SK-N-SH treated with all-trans-retinoic acid at 6 μM for 48 hours (cell line): ENCODE measurements around the gene FRMD4A.

Experiments
- ATAC-seq: fragments of 200-7000 bp; cut with Tn5 transposase; 3 replicates; pipeline ENCODE4 v1.9.1; 2020; ENCODE audit warnings: mild to moderate bottlenecking, moderate library complexity
- ARNTL ChIP-seq: fragments of 450-650 bp; formaldehyde crosslinking; IDR thresholded peaks from 2 replicates; pipeline ENCODE4 v1.5.0; 2020; ENCODE audit warnings: low read depth, mild to moderate bottlenecking, moderate library complexity, borderline replicate concordance
- BACH2 ChIP-seq: fragments of 250-450 bp; sonication (Bioruptor Pico); IDR thresholded peaks from 2 replicates; pipeline ENCODE4 v1.9.0; 2021; ENCODE audit warnings: mild to moderate bottlenecking, borderline replicate concordance
- CSDC2 ChIP-seq: fragments of 250-450 bp; sonication (Bioruptor Pico); IDR thresholded peaks from 2 replicates; pipeline ENCODE4 v1.5.0; 2020; ENCODE audit warnings: mild to moderate bottlenecking, moderate library complexity
- ESRRG ChIP-seq: fragments of 250-450 bp; sonication (Bioruptor Pico); IDR thresholded peaks from 2 replicates; pipeline ENCODE4 v1.6.1; 2021; ENCODE audit warnings: mild to moderate bottlenecking
- GLIS3 ChIP-seq: fragments of 250-450 bp; sonication (Bioruptor Pico); IDR thresholded peaks from 2 replicates; pipeline ENCODE4 v1.5.0; 2020; ENCODE audit warnings: mild to moderate bottlenecking, moderate library complexity
- OSR1 ChIP-seq: fragments of 250-450 bp; sonication (Bioruptor Pico); IDR thresholded peaks from 2 replicates; pipeline ENCODE4 v1.8.0; 2022; ENCODE audit warnings: moderate library complexity, mild to moderate bottlenecking, inconsistent platforms
- PPARA ChIP-seq: fragments of 250-450 bp; sonication (Bioruptor Pico); IDR thresholded peaks from 2 replicates; pipeline ENCODE4 v1.5.0; 2020; ENCODE audit warnings: mild to moderate bottlenecking, borderline replicate concordance
- RARB ChIP-seq: fragments of 250-450 bp; sonication (Bioruptor Pico); IDR thresholded peaks from 2 replicates; pipeline ENCODE4 v1.8.0; 2021; ENCODE audit warnings: mild to moderate bottlenecking, moderate library complexity
- SNAI2 ChIP-seq: fragments of 250-450 bp; sonication (Bioruptor Pico); IDR thresholded peaks from 2 replicates; pipeline ENCODE4 v1.5.0; 2020; ENCODE audit warnings: mild to moderate bottlenecking, moderate library complexity
- TCF4 ChIP-seq: fragments of 250-450 bp; sonication (Bioruptor Pico); IDR thresholded peaks from 2 replicates; pipeline ENCODE4 v1.8.0; 2021; ENCODE audit warnings: mild to moderate bottlenecking, moderate library complexity, borderline replicate concordance
- TOX ChIP-seq: fragments of 250-450 bp; sonication (Bioruptor Pico); IDR thresholded peaks from 2 replicates; pipeline ENCODE4 v1.8.0; 2021; ENCODE audit warnings: mild to moderate bottlenecking, moderate library complexity, borderline replicate concordance
- ZC3H10 ChIP-seq: fragments of 250-450 bp; sonication (Bioruptor Pico); IDR thresholded peaks from 2 replicates; pipeline ENCODE4 v1.5.1; 2021; ENCODE audit warnings: mild to moderate bottlenecking, moderate library complexity
- ZNF565 ChIP-seq: fragments of 450-650 bp; formaldehyde crosslinking; conservative IDR thresholded peaks from 2 replicates; pipeline ENCODE4 v1.5.0; 2020; ENCODE audit warnings: low read depth, mild to moderate bottlenecking, moderate library complexity
- ZNF70 ChIP-seq: fragments of 450-650 bp; formaldehyde crosslinking; IDR thresholded peaks from 2 replicates; pipeline ENCODE4 v1.5.0; 2020; ENCODE audit warnings: mild to moderate bottlenecking, moderate library complexity
- ZNF8 ChIP-seq: fragments of 450-650 bp; formaldehyde crosslinking; IDR thresholded peaks from 2 replicates; pipeline ENCODE4 v1.5.0; 2020; ENCODE audit warnings: mild to moderate bottlenecking, moderate library complexity
- TF ChIP-seq, protein P1 (sequence below): fragments of 250-450 bp; sonication (Bioruptor Pico); IDR thresholded peaks from 2 replicates; pipeline ENCODE4 v1.5.1; 2021; ENCODE audit warnings: mild to moderate bottlenecking, moderate library complexity
- TF ChIP-seq, protein P2 (sequence below): fragments of 250-450 bp; sonication (Bioruptor Pico); IDR thresholded peaks from 2 replicates; pipeline ENCODE4 v1.5.0; 2020; ENCODE audit warnings: mild to moderate bottlenecking, moderate library complexity
- TF ChIP-seq, protein P3 (sequence below): fragments of 250-450 bp; sonication (Bioruptor Pico); IDR thresholded peaks from 2 replicates; pipeline ENCODE4 v1.8.0; 2020; ENCODE audit warnings: mild to moderate bottlenecking, moderate library complexity, borderline replicate concordance
- TF ChIP-seq, protein P4 (sequence below): fragments of 250-450 bp; sonication (Bioruptor Pico); IDR thresholded peaks from 2 replicates; pipeline ENCODE4 v1.8.0; 2021; ENCODE audit warnings: low read depth, mild to moderate bottlenecking, moderate library complexity, borderline replicate concordance
- TF ChIP-seq, protein P5 (sequence below): fragments of 250-450 bp; sonication (Bioruptor Pico); IDR thresholded peaks from 2 replicates; pipeline ENCODE4 v1.5.1; 2020; ENCODE audit warnings: low read depth, mild to moderate bottlenecking, moderate library complexity

FRMD4A gene

DNA sequence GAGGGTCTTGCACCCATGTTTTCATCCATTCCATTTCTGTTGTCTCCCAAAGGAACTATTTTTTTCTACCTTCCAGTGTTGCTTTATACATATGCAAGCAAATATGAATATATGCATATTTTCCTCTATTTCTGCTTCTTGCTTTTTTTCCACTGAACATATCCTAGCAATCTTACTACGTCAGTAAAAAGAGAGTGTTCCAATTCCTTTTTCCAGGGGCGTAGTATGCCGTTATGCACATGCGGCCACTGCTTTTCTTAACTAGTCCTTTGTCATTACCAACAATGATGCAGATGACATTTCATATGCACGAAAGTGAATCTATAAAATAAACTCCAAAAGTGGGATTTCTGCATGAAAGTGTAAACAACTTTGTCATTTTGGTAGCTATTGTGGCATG is 40.2 kb upstream of the FRMD4A start (continued):
- TF ChIP-seq TOX (CRISPR knock-in tag) (no peak), PPARA (no peak)
- TF ChIP-seq, protein P1, sequence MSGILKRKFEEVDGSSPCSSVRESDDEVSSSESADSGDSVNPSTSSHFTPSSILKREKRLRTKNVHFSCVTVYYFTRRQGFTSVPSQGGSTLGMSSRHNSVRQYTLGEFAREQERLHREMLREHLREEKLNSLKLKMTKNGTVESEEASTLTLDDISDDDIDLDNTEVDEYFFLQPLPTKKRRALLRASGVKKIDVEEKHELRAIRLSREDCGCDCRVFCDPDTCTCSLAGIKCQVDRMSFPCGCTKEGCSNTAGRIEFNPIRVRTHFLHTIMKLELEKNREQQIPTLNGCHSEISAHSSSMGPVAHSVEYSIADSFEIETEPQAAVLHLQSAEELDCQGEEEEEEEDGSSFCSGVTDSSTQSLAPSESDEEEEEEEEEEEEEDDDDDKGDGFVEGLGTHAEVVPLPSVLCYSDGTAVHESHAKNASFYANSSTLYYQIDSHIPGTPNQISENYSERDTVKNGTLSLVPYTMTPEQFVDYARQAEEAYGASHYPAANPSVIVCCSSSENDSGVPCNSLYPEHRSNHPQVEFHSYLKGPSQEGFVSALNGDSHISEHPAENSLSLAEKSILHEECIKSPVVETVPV (CRISPR knock-in tag), result no peak
- TF ChIP-seq, all 23 proteins: peak for 0

DNA sequence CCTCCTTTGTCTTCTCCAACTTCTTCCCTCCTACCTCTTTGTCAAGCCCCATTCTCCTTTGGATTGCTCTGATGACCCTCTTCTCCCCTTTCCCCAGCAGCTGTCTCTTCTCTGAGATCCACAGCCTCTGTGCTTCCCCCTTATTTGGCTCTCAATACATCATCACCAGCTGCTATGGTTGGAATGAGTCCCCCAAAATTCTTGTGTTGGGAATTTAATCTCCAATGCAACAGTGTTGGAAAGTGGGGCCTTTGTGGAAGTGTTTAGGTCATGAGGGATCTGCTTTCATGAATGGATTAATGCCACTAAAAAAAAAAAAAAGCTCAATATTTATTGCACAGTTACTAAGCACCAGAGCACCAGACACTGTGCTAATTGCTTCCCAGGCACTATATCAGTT is 39.2 kb upstream of the FRMD4A start:
- no peak for ATAC-seq
- no peak for TF ChIP-seq TCF4 (CRISPR knock-in tag)
- TF ChIP-seq ZNF70 (CRISPR knock-in tag), result no peak
- TF ChIP-seq ZNF8 (CRISPR knock-in tag), result no peak
- TF ChIP-seq OSR1 (CRISPR knock-in tag), result no peak
- TF ChIP-seq RARB (CRISPR knock-in tag), result no peak
- no peak for TF ChIP-seq ESRRG (CRISPR knock-in tag)
- TF ChIP-seq, all 23 proteins: peak for 0

DNA sequence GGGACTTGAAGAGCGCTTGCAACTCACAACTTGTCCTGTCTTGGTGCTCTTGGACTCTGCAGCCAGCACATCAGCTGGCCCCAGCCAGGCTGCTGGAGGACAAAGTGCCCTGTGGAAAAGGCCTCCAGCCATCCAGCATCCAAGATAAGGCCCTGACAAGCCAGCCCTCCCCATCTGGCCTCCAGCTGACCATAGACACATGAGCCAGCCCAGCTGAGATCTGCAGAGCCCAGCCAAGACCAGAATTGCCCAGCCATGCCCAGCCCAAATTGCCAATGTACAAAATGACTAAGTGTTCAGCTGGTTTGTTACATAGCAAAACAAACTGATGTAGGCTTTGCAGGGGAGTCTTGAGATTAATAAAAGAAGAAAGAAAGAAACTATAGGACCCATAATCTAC is 36.0 kb upstream of the FRMD4A start:
- ATAC-seq, result no peak
- TF ChIP-seq, protein P2, sequence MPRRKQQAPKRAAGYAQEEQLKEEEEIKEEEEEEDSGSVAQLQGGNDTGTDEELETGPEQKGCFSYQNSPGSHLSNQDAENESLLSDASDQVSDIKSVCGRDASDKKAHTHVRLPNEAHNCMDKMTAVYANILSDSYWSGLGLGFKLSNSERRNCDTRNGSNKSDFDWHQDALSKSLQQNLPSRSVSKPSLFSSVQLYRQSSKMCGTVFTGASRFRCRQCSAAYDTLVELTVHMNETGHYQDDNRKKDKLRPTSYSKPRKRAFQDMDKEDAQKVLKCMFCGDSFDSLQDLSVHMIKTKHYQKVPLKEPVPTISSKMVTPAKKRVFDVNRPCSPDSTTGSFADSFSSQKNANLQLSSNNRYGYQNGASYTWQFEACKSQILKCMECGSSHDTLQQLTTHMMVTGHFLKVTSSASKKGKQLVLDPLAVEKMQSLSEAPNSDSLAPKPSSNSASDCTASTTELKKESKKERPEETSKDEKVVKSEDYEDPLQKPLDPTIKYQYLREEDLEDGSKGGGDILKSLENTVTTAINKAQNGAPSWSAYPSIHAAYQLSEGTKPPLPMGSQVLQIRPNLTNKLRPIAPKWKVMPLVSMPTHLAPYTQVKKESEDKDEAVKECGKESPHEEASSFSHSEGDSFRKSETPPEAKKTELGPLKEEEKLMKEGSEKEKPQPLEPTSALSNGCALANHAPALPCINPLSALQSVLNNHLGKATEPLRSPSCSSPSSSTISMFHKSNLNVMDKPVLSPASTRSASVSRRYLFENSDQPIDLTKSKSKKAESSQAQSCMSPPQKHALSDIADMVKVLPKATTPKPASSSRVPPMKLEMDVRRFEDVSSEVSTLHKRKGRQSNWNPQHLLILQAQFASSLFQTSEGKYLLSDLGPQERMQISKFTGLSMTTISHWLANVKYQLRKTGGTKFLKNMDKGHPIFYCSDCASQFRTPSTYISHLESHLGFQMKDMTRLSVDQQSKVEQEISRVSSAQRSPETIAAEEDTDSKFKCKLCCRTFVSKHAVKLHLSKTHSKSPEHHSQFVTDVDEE, result no peak
- TF ChIP-seq, protein P3, sequence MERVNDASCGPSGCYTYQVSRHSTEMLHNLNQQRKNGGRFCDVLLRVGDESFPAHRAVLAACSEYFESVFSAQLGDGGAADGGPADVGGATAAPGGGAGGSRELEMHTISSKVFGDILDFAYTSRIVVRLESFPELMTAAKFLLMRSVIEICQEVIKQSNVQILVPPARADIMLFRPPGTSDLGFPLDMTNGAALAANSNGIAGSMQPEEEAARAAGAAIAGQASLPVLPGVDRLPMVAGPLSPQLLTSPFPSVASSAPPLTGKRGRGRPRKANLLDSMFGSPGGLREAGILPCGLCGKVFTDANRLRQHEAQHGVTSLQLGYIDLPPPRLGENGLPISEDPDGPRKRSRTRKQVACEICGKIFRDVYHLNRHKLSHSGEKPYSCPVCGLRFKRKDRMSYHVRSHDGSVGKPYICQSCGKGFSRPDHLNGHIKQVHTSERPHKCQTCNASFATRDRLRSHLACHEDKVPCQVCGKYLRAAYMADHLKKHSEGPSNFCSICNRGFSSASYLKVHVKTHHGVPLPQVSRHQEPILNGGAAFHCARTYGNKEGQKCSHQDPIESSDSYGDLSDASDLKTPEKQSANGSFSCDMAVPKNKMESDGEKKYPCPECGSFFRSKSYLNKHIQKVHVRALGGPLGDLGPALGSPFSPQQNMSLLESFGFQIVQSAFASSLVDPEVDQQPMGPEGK (CRISPR knock-in tag), result no peak

DNA sequence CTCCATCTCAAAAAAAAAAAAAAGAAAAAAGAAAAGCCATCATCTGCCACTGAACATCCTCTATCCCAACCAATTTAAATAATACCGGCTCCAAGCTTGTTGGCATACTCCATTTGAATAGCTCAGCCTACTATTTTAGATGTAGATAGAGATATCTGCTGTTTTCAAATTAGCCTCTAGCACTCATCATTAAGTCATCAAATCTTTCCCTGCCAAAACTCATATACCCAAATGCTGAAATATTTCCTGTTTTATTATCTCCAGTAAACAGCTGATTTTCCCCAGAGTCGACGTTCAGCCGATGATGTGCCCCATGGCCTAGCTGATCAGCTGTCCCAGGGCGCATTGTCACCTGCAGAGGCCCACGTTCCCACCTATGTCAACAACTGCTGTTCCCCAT is 34.5 kb upstream of the FRMD4A start:
- no peak for ATAC-seq
- TF ChIP-seq RARB (CRISPR knock-in tag), result no peak
- TF ChIP-seq ZNF8 (CRISPR knock-in tag), result no peak

DNA sequence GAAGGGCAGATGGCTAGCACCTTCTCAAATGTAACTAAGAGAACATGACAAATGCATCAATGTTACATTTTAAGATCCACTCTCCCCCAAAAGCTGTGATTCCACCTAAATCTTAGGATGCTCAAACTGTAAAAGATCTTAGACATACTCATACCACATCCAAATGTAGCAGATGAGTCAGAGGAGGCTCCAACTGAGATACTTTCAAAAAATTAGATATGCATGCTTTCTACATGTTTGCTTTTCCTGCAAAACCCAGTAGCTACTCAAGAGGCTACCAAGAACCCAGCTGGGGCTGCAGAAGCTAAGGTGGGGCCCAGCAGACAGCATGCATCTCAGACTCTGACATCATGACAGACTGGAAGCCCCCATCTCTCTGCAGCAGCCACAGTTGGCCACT is 31.4 kb upstream of the FRMD4A start:
- TF ChIP-seq ZC3H10, result no peak
- TF ChIP-seq, protein P4, sequence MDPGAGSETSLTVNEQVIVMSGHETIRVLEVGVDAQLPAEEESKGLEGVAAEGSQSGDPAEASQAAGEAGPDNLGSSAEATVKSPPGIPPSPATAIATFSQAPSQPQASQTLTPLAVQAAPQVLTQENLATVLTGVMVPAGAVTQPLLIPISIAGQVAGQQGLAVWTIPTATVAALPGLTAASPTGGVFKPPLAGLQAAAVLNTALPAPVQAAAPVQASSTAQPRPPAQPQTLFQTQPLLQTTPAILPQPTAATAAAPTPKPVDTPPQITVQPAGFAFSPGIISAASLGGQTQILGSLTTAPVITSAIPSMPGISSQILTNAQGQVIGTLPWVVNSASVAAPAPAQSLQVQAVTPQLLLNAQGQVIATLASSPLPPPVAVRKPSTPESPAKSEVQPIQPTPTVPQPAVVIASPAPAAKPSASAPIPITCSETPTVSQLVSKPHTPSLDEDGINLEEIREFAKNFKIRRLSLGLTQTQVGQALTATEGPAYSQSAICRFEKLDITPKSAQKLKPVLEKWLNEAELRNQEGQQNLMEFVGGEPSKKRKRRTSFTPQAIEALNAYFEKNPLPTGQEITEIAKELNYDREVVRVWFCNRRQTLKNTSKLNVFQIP (CRISPR knock-in tag), result no peak
- no peak for ATAC-seq

DNA sequence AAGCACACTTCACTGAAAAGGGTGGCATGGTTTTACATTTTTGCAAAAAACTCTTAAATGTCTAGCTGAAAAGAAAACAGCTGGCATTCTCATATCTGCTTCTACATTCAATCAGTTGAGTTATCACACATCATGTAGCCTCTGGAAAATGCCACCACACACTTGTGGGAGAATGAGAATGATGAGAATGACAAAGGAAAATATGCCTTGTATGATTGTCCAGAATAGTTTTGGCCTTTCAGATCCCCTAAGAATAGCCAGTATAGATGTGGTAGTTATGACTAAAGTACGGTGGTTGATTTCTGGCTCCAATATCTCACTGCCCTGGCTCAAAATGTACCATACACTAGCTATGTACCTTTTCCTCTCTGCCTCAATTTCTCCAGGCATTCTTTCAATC is 30.2 kb upstream of the FRMD4A start:
- ATAC-seq, result no peak

DNA sequence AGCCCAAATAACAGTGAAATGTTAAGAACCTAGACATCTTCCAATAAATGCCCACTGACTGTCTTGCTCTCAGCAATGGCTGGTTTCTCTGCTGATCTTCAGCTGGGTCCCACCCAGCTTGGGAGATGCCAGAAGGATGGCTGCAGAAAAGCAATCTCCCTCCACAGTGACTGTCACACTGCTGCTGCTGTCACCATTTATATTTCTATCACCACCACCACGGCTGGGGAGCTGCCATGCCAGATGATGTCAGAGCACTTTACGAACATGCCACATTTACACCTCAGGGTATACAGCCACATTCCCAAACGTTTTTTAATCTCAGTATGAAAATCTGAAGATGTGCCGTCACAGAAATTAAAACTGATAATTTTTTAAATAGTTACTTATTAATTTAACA is 29.8 kb upstream of the FRMD4A start:
- no peak for ATAC-seq
- TF ChIP-seq OSR1 (CRISPR knock-in tag), result no peak
- no peak for TF ChIP-seq ZNF565 (CRISPR knock-in tag)
- TF ChIP-seq GLIS3, result no peak
- TF ChIP-seq TOX (CRISPR knock-in tag), result no peak
- no peak for TF ChIP-seq ZNF70 (CRISPR knock-in tag)
- TF ChIP-seq SNAI2 (CRISPR knock-in tag), result no peak
- TF ChIP-seq ZC3H10, result no peak
- no peak for TF ChIP-seq ARNTL (CRISPR knock-in tag)
- TF ChIP-seq, protein P4 (CRISPR knock-in tag), result no peak
- TF ChIP-seq ZNF8 (CRISPR knock-in tag), result no peak
- TF ChIP-seq TCF4 (CRISPR knock-in tag), result no peak
- TF ChIP-seq CSDC2 (CRISPR knock-in tag), result no peak
- TF ChIP-seq ESRRG (CRISPR knock-in tag), result no peak
- TF ChIP-seq, protein P5, sequence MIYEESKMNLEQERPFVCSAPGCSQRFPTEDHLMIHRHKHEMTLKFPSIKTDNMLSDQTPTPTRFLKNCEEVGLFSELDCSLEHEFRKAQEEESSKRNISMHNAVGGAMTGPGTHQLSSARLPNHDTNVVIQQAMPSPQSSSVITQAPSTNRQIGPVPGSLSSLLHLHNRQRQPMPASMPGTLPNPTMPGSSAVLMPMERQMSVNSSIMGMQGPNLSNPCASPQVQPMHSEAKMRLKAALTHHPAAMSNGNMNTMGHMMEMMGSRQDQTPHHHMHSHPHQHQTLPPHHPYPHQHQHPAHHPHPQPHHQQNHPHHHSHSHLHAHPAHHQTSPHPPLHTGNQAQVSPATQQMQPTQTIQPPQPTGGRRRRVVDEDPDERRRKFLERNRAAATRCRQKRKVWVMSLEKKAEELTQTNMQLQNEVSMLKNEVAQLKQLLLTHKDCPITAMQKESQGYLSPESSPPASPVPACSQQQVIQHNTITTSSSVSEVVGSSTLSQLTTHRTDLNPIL (CRISPR knock-in tag), result no peak
- no peak for TF ChIP-seq BACH2 (CRISPR knock-in tag)
- no peak for TF ChIP-seq PPARA

More for the DNA sequence above, 30.2 kb upstream of the FRMD4A start:
- TF ChIP-seq TCF4 (CRISPR knock-in tag), result no peak
- TF ChIP-seq RARB (CRISPR knock-in tag), result no peak
- no peak for TF ChIP-seq ARNTL (CRISPR knock-in tag)
- TF ChIP-seq, all 23 proteins: peak for 0
